H1 (cell line): ENCODE results near the gene IFI27L1.

Experiments
- BACH1 ChIP-seq: IDR thresholded peaks from 2 replicates; pipeline ENCODE4 v1.6.1; 2012; ENCODE audit warnings: low read length, improper control_type of control experiment
- CTCF ChIP-seq, 3 experiments: IDR thresholded peaks; 1 replicate in 2 of 3; 2 replicates in 1 of 3; pipeline versions ENCODE4 v1.5.1 to v1.6.1; 2011; ENCODE audit warnings: low read length in 3 of 3, mild to moderate bottlenecking in 3 of 3, inconsistent platforms in 2 of 3, low read depth in 1 of 3, moderate library complexity in 1 of 3; ENCODE audit not compliant: insufficient read depth in 1 of 3; ENCODE audit errors: control extremely low read depth in 1 of 3
- EGR1 ChIP-seq: IDR thresholded peaks from 2 replicates; pipeline ENCODE4 v1.6.1; 2011; ENCODE audit warnings: low read depth, low read length, borderline replicate concordance
- EP300 ChIP-seq, 2 experiments: IDR thresholded peaks; 1 replicate in 1 of 2; 2 replicates in 1 of 2; pipeline ENCODE4 v1.6.1; 2011 to 2012; ENCODE audit warnings: low read depth in 2 of 2, low read length in 2 of 2, mild to moderate bottlenecking in 2 of 2, borderline replicate concordance in 1 of 2, inconsistent platforms in 1 of 2, moderate library complexity in 1 of 2
- EZH2 ChIP-seq: fragments of 200-600 bp; sonication (generic); IDR thresholded peaks from 2 replicates; pipeline ENCODE4 v1.7.1; 2012; ENCODE audit warnings: low read depth, mild to moderate bottlenecking, moderate library complexity, low read length, inconsistent platforms; ENCODE audit not compliant: severe bottlenecking
- GTF2F1 ChIP-seq: IDR thresholded peaks from 2 replicates; pipeline ENCODE4 v1.6.1; 2012; ENCODE audit warnings: low read depth, low read length, improper control_type of control experiment, borderline replicate concordance
- HDAC6 ChIP-seq: IDR thresholded peaks from one replicate; pipeline ENCODE4 v1.7.1; 2012; ENCODE audit warnings: low read depth, mild to moderate bottlenecking, inconsistent platforms, low read length, moderate library complexity
- MAX ChIP-seq: IDR thresholded peaks from 2 replicates; pipeline ENCODE4 v1.6.1; 2012; ENCODE audit warnings: inconsistent platforms
- RAD21 ChIP-seq, 2 experiments: IDR thresholded peaks in 1 of 2; conservative IDR thresholded peaks in 1 of 2; 2 replicates each; pipeline ENCODE4 v1.6.1; 2011; ENCODE audit warnings: low read depth in 2 of 2, low read length in 2 of 2, improper control_type of control experiment in 1 of 2, inconsistent platforms in 1 of 2, mild to moderate bottlenecking in 1 of 2, moderate library complexity in 1 of 2
- RFX5 ChIP-seq: IDR thresholded peaks from 2 replicates; pipeline ENCODE4 v1.6.1; 2011; ENCODE audit warnings: low read depth, low read length, improper control_type of control experiment, borderline replicate concordance
- RNF2 ChIP-seq: fragments of 200-900, 300-1000 bp; sonication (generic); IDR thresholded peaks from 2 replicates; pipeline ENCODE4 v1.7.1; 2016; ENCODE audit warnings: borderline replicate concordance, low read depth, mild to moderate bottlenecking, antibody characterized with exemption, low read length; ENCODE audit not compliant: poor library complexity, severe bottlenecking; ENCODE audit errors: missing control alignments
- SP1 ChIP-seq: IDR thresholded peaks from 2 replicates; pipeline ENCODE4 v1.6.1; 2011; ENCODE audit warnings: low read depth, low read length
- YY1 ChIP-seq: IDR thresholded peaks from 2 replicates; pipeline ENCODE4 v1.6.1; 2011; ENCODE audit warnings: low read depth, mild to moderate bottlenecking, low read length

GRCh38 chr14:94066089-94066676 is 14.9 kb upstream of the IFI27L1 start:
- TF ChIP-seq EZH2 (no peak), CTCF (IDR thresholded peaks at IDR 0.05; ENCODE audit: control extremely low read depth in 1 of 3, insufficient read depth in 1 of 3, low read depth in 1 of 3, low read length in 3 of 3) (peak in 1 of 3 experiments; percentile 24; a peak in 1 of 4 replicates), HDAC6 (no peak), BACH1 (no peak), MAX (no peak), GTF2F1 (no peak), EP300 (IDR thresholded peaks at IDR 0.05; ENCODE audit: borderline replicate concordance in 1 of 2, low read depth in 2 of 2, low read length in 2 of 2) (no peak), EGR1 (no peak), RAD21 (IDR thresholded peaks at IDR 0.05 in 1 of 2, conservative IDR thresholded peaks at IDR 0.05 in 1 of 2; ENCODE audit: low read depth in 2 of 2, low read length in 2 of 2) (no peak), SP1 (no peak), YY1 (no peak), RNF2 (no peak), RFX5 (no peak)
